Esophagus squamous epithelium (tissue), 5 donors: ENCODE measurements around the gene ANKZF1. TPM values are rescaled to one million over a fixed set of nuclear protein-coding genes. Genes with fewer than 3 reads are reported as not detected.

Source experiments
- DNase-seq: peaks from one replicate; lab custom pipeline; 2025; lab: John Stamatoyannopoulos, UW
- H3K27ac ChIP-seq, 4 donors: fragments of 200-600 bp; sonication (generic); one replicate each; pipeline ENCODE4 v1.5.1; 2016 to 2019; ENCODE audit warnings: mild to moderate bottlenecking in 1 of 4
- H3K27me3 ChIP-seq, 4 donors: fragments of 200-600 bp; sonication (generic); 1 replicate in 3 of 4; 2 replicates in 1 of 4; pipeline versions ENCODE4 v1.5.1 to v1.6.0; 2017 to 2021; ENCODE audit warnings: antibody characterized with exemption in 1 of 4
- H3K36me3 ChIP-seq, 3 donors: fragments of 200-600 bp; sonication (generic); one replicate each; pipeline ENCODE4 v1.5.1; 2016 to 2019
- H3K4me1 ChIP-seq, 3 donors: fragments of 200-600 bp; sonication (generic); one replicate each; pipeline ENCODE4 v1.5.1; 2017 to 2019
- H3K4me3 ChIP-seq, 4 donors: fragments of 200-600 bp; sonication (generic); 1 replicate in 3 of 4; 2 replicates in 1 of 4; pipeline ENCODE4 v1.5.1; 2016 to 2019; ENCODE audit warnings: mild to moderate bottlenecking in 2 of 4, moderate library complexity in 1 of 4
- H3K9me3 ChIP-seq, 3 donors: fragments of 200-600 bp; sonication (generic); one replicate each; pipeline ENCODE4 v1.5.1; 2016 to 2019
- CTCF ChIP-seq, 6 experiments: fragments of 450-650 bp in 4 of 6; fragments of 200-600 bp in 2 of 6; sonication (generic) in 2 of 6; IDR thresholded peaks; one replicate each; pipeline ENCODE4 v1.5.1; 2016 to 2019; ENCODE audit warnings: antibody characterized with exemption in 6 of 6, mild to moderate bottlenecking in 4 of 6, moderate library complexity in 4 of 6
- POLR2A ChIP-seq, 4 donors: fragments of 450-650 bp; IDR thresholded peaks; one replicate each; pipeline ENCODE4 v1.6.1; 2017; ENCODE audit warnings: antibody characterized with exemption in 4 of 4, mild to moderate bottlenecking in 4 of 4, moderate library complexity in 3 of 4
- WGBS, 2 donors: methylation state at CpG; one replicate each; pipeline ENCODE4 v1.1.5; 2018; 5-methylcytosine and 5-hydroxymethylcytosine counted together
- intact Hi-C: fragments of 100-400 bp; cut with DNase I; formaldehyde crosslinking; loops from one replicate; pipeline ENCODE4 v1.15.0; 2022
- total RNA-seq, 4 donors: library from RNA; depleted of rRNA; stranded (reverse); fragments of >200 nt; gene quantifications; one replicate each; pipeline ENCODE4 v1.1.0, GENCODE V29; 2016
- donor health status: DM: yes; HTN: yes; CAD: no.

Gene ANKZF1
- total RNA-seq, 4 donors from 2014 or later: 10.2 to 54.9 (median 27.6) TPM

- no peak for DNase-seq
- intact Hi-C loops: loop anchor here (10.0 kb wide), 1 partner anchor 52 kb away; the partner anchor contains the start of gene NHEJ1
- H3K4me3 ChIP-seq: no peak overlapping the region
- H3K36me3 ChIP-seq: peaks cover 25 to 73% (median 41%) of the 10 kb centered on the region in 3 donors
- peaks cover 21 to 46% (median 29%) of the 10 kb centered on the region in 3 donors for H3K4me1 ChIP-seq
- peak overlapping the region in 3 of 4 donors; percentile 88 to 98 (median 93) for H3K27ac ChIP-seq
- H3K27me3 ChIP-seq: no peaks in the 10 kb centered on the region
- TF ChIP-seq CTCF (IDR thresholded peaks at IDR 0.05) (no peak), POLR2A (IDR thresholded peaks at IDR 0.05) (no peak)
- 84 to 92% methylated on average over 2 to 6 of the region's 6 CpGs for WGBS, 2 donors
- H3K9me3 ChIP-seq: no peaks in the 10 kb centered on the region
Observed at GRCh38 chr2:219216535-219216915, 13.1 kb upstream of the ANKZF1 start.

GRCh38 chr2:219218217-219218731 is 11.3 kb upstream of the ANKZF1 start:
- peaks cover 21 to 46% (median 29%) of the 10 kb centered on the region in 3 donors for H3K4me1 ChIP-seq
- H3K4me3 ChIP-seq: peak overlapping the region; percentile 47 to 77 (median 65)
- TF ChIP-seq POLR2A (IDR thresholded peaks at IDR 0.05) (no peak), CTCF (IDR thresholded peaks at IDR 0.05) (peak in 1 of 6 experiments; percentile 14)
- DNase-seq: no peak
- H3K36me3 ChIP-seq: peaks cover 39 to 75% (median 40%) of the 10 kb centered on the region in 3 donors
- H3K27ac ChIP-seq: peak overlapping the region; percentile 88 to 98 (median 95)
- H3K27me3 ChIP-seq: no peaks in the 10 kb centered on the region
- no peaks in the 10 kb centered on the region for H3K9me3 ChIP-seq
- 0% methylated on average over 1 to 2 of the region's 37 CpGs for WGBS, 2 donors
- intact Hi-C loops: loop anchor here (10.0 kb wide), 1 partner anchor 53 kb away; the partner anchor contains the start of gene NHEJ1

- H3K27ac ChIP-seq: peak within 1 kb of the TSS; percentile 88 to 98 (median 95)
- intact Hi-C loops: loop anchor here (10.0 kb wide), 1 partner anchor 54 kb away; the partner anchor contains the start of gene NHEJ1
- TF ChIP-seq POLR2A (IDR thresholded peaks at IDR 0.05): peak in 2 of 4 donors; percentile 20 to 74
- TF ChIP-seq CTCF (IDR thresholded peaks at IDR 0.05): no peak
- H3K9me3 ChIP-seq: no peaks in the 10 kb centered on the region
- DNase-seq: peak; percentile 71
- peak within 1 kb of the TSS; percentile 47 to 77 (median 65) for H3K4me3 ChIP-seq
- 6 to 34% methylated on average over 19 to 20 of the region's 71 CpGs for WGBS, 2 donors
- H3K27me3 ChIP-seq: no peaks in the 10 kb centered on the region
- peaks cover 41 to 75% (median 44%) of the 10 kb centered on the region in 3 donors for H3K36me3 ChIP-seq
- H3K4me1 ChIP-seq: peaks cover 21 to 46% (median 29%) of the 10 kb centered on the region in 3 donors
Observed at GRCh38 chr2:219218732-219219701, 10.6 kb upstream of the ANKZF1 start, which contains the start of gene ABCB6. TSS of gene ABCB6 (minus strand) at chr2:219218958. CDS start at chr2:219218673, 285 bp downstream.

- no peak overlapping the region for H3K4me3 ChIP-seq
- no peaks in the 10 kb centered on the region for H3K9me3 ChIP-seq
- DNase-seq: no peak
- H3K4me1 ChIP-seq: peaks cover 21 to 46% (median 29%) of the 10 kb centered on the region in 3 donors
- H3K36me3 ChIP-seq: peaks cover 42 to 75% (median 50%) of the 10 kb centered on the region in 3 donors
- TF ChIP-seq CTCF (IDR thresholded peaks at IDR 0.05) (no peak), POLR2A (IDR thresholded peaks at IDR 0.05) (no peak)
- no peaks in the 10 kb centered on the region for H3K27me3 ChIP-seq
- peak overlapping the region in 2 of 4 donors; percentile 93 to 98 for H3K27ac ChIP-seq
- intact Hi-C loops: loop anchor here (10.0 kb wide), 1 partner anchor 55 kb away; the partner anchor contains the start of gene NHEJ1
- WGBS, 2 donors: 80 to 85% methylated on average over 14 to 15 of the region's 18 CpGs
Observed at GRCh38 chr2:219219784-219220532, 9.6 kb upstream of the ANKZF1 start.
